Parietal lobe (tissue), 1 donor: Measurements from ENCODE around the gene RNH1. TPM values are rescaled to one million over a fixed set of nuclear protein-coding genes. Genes with fewer than 3 reads are reported as not detected.

Source experiments
- total RNA-seq: library from RNA; depleted of rRNA; stranded (reverse); fragments of >200 nt; gene quantifications from one replicate; pipeline ENCODE4 v1.2.3, GENCODE V29; 2014

The RNH1 gene
- total RNA-seq, result 44.4 TPM

GRCh38 chr11:506995-507726, at the start of gene RNH1:
Gene RNH1 (minus strand): TSS chr11:507242. CDS start chr11:502162, 5,080 bp downstream.

GRCh38 chr11:536841-537621, 30.0 kb upstream of the RNH1 start, which contains the start of gene LRRC56:
Gene LRRC56 (plus strand): TSS chr11:537527. CDS start chr11:540685, 3,158 bp downstream.

DNA sequence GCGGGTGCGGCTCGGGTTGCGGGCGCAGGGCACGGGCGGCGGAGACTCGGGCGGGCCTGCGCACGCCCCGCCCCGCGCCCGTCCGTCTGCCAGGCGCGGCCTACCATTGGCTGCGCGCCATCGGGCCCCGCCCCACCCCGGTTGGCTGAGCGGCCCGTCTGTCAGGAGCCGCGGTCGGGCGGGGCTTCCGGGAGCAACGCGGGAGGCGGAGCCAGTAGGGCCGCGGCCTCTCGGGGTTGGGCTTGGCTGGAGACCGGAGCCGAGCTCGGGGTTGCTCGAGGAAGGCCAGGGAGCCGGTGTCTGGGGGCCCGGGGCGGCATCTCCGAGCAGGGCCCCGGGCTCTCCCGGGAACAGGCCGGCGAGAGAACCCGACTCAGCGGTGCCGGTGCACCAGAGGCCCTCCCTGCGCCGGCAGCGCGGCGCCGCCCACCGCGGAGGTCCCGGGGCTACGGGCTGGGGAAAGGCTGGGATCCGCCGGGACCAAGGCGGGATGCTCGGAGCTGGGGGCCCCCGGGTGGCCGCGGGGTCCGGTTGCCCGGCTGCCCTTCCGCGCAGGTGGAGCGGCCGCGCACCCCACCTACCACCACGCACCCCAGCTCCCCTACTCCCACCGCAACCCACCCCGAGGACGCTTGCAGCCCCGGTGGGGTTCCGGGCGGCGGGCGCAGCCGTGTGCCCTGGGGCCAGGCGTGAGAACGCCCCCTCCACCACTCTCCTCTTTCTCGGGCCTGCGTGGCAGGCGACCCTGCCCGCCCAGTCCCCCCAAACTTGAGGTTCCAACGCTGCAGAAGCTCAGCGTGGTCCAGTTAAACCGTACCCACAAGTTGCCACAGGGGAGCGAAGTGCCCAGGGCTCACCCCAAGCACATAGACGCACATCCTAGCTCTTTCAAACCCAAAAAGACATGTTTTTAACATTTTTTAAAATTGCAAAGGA, 28.7 kb upstream of the RNH1 start, which contains the start of gene HRAS:
Gene HRAS, minus strand, starts transcription at position 58 of the 936 bp plus-strand sequence.

DNA sequence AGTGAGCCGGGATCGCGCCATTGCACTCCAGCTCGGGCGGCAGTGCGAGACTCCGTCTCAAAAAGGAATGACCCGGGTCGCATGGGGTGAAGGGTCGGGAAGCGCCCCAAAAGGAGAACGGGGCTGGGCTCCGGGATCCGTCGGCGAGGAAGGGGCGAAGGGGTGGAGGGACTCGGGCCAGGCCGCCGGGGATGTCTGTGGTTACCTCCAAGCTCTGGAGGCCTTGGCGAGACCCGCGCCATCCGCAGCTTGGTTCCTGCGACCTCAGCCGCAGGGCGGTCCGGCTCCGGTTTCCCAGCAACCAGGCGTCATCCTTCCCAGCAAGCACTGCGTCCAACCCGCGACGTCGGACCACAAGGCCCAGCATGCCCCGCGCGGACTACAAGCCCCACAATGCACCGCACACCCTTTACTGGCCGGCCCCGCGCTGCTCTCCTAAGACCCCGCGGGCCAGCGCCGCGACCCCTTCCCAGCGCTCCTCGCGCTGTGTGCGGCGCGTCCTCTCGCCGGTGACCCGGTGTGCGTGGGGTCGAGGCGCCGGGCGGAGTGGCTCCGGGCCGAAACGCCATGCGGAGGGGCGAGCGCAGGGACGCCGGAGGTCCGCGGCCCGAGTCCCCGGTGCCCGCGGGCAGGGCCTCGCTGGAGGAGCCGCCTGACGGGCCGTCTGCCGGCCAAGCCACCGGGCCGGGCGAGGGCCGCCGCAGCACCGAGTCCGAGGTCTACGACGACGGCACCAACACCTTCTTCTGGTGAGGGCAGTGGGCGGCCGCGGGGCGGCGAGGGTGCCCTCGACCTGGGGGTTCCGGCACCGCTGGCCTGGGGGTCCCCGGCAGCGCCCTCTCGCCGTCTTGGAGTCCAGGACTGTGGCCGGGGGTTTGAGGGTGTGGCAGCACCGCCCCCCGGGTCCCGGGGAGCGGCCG, 56.9 kb downstream of the RNH1 start, which contains the start of gene PTDSS2:
Gene PTDSS2, plus strand, starts transcription at position 391 of the 920 bp plus-strand sequence. Its CDS starts 177 bp downstream, at position 568.

Other genes starting within 250 kb of the RNH1 start
- not detected for gene NLRP6, start 228.8 kb downstream of the RNH1 start, total RNA-seq
- gene PGGHG, start 218.1 kb downstream of the RNH1 start, total RNA-seq, result 2.2 TPM
- not detected for gene IFITM5, start 207.7 kb downstream of the RNH1 start, total RNA-seq
- 3.1 TPM for gene IFITM2, start 199.4 kb downstream of the RNH1 start, total RNA-seq
- 1.3 TPM for gene IFITM1, start 193.2 kb downstream of the RNH1 start, total RNA-seq
- gene IFITM3, start 186.4 kb downstream of the RNH1 start, total RNA-seq, result 4.1 TPM
- 163 TPM for gene B4GALNT4, start 137.7 kb downstream of the RNH1 start, total RNA-seq
- not detected for gene PKP3, start 113.0 kb downstream of the RNH1 start, total RNA-seq
- 6.6 TPM for gene SIGIRR, start 92.2 kb downstream of the RNH1 start, total RNA-seq
- not detected for gene ANO9, start 65.2 kb downstream of the RNH1 start, total RNA-seq
- 46.3 TPM for gene PTDSS2, start 57.0 kb downstream of the RNH1 start, total RNA-seq
- gene HRAS, start 28.3 kb upstream of the RNH1 start, total RNA-seq, result 32.6 TPM
- 1.9 TPM for gene LRRC56, start 30.3 kb upstream of the RNH1 start, total RNA-seq
- gene LMNTD2, start 53.5 kb upstream of the RNH1 start, total RNA-seq, result not detected
- 4.4 TPM for gene RASSF7, start 53.7 kb upstream of the RNH1 start, total RNA-seq
- gene PHRF1, start 69.2 kb upstream of the RNH1 start, total RNA-seq, result 42.6 TPM
- gene IRF7, start 108.7 kb upstream of the RNH1 start, total RNA-seq, result 4.1 TPM
- not detected for gene CDHR5, start 117.7 kb upstream of the RNH1 start, total RNA-seq
- gene SCT, start 119.9 kb upstream of the RNH1 start, total RNA-seq, result not detected
- 0.31 TPM for gene DRD4, start 130.0 kb upstream of the RNH1 start, total RNA-seq
- gene DEAF1, start 188.0 kb upstream of the RNH1 start, total RNA-seq, result 80.8 TPM
- gene TMEM80, start 188.6 kb upstream of the RNH1 start, total RNA-seq, result 14.7 TPM
- gene EPS8L2, start 199.0 kb upstream of the RNH1 start, total RNA-seq, result not detected
- 70.1 TPM for gene TALDO1, start 240.2 kb upstream of the RNH1 start, total RNA-seq